ENCODE results near the gene RSAD1.

Gene RSAD1

GRCh38 chr17:50518384-50519023, 39.8 kb downstream of the RSAD1 start:
- no peak for DNase-seq (ENCODE audit: low read depth, low spot score)

GRCh38 chr17:50519141-50519834, 40.6 kb downstream of the RSAD1 start:
- DNase-seq (ENCODE audit: low read depth, low spot score), result no peak

DNA sequence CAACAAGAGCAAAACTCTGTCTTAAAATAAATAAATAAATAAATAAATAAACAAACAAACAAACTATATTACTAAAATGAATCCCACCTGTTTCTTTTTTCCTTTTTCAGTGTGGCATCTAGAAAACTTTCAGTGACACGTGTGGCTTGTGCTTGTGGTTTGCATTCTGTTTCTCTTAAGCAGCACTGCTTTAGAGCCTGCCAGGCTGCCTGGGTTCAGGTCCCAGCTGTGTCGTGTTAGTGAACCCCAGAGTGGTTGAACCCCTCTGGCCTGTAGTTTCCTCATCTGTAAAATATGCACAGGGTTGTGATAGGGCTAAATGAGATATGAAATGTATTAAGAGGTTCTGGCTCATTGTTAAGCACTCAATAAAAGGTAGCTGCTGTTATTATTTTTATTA, 41.8 kb downstream of the RSAD1 start:
- no peak for DNase-seq (ENCODE audit: low read depth, low spot score)

DNA sequence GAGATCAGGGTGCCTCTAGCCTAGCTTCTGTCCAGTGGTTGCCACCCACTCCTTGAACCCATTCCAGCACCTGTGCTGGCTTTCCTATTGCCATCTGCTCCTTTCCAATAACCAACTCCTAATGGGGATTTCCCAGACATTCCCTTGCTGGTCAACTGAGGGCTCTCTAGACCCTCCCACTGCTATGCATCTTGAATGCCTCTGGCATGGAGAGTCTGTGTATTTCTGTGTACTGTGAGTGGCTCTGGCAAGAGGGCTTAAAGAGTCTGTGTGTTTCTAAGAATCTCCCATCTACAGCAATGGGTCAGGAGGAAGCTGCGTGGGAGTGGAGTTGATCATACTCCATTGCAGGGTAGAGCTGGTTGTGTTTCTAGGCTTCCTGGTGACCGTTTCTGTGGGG, 42.9 kb downstream of the RSAD1 start:
- no peak for DNase-seq (ENCODE audit: low read depth, low spot score)

DNA sequence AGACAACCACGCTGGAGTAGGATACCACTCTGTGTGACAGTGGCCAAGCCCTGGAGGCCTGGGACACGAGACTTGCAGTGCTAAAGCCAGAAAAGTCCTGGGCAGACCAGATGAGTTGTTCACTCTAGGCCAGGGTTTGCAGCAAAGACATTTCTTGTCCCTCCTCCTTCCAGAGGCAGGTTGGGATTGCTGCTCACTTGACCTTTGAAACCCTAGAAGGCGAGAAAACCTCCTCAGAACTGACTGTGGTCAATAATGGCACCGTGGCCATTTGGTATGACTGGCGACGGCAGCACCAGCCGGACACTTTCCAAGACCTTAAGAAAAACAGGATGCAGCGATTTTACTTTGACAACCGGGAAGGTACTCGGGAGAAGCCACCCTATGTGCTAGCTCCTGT, 44.1 kb downstream of the RSAD1 start:
- no peak for DNase-seq (ENCODE audit: low read depth, low spot score)

DNA sequence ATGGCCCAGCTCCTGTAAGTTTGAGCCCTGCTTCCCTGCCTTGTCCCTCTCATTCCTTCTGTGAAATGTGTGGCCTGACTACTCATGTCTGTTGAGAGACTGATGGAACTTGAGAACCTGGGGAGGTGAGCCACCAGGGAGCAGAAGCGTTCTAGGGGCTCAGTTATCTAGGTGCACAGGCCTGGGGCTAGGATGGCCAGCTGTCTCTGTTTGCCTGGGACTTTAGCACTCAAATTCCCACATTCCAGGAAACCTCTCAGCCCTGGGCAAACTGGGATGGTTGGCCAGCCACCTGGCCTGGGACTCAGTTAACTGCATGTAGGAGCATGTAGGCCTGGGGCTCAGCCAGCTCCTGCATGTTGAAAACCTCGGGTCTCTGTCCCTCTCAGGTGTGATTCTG, 44.5 kb downstream of the RSAD1 start:
- DNase-seq (ENCODE audit: low read depth, low spot score), result no peak

DNA sequence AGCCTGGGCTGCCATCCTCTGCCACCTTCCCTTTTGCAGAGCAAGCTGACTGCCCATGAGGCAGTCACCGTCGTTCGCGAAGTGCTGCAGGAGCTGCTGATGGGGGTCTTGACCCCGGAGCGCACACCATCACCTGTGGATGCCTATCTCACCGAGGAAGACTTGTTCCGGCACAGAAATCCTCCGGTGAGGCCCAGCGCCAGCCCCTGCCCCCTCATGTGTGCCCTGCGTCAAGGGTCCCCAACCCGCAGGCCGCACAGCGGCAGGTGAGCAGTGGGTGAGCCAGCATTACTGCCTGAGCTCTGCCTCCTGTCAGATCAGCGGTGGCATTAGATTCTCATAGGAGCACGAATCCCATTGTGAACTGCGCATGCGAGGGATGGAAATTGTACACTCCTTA, 46.2 kb downstream of the RSAD1 start:
- no peak for DNase-seq (ENCODE audit: low read depth, low spot score)

DNA sequence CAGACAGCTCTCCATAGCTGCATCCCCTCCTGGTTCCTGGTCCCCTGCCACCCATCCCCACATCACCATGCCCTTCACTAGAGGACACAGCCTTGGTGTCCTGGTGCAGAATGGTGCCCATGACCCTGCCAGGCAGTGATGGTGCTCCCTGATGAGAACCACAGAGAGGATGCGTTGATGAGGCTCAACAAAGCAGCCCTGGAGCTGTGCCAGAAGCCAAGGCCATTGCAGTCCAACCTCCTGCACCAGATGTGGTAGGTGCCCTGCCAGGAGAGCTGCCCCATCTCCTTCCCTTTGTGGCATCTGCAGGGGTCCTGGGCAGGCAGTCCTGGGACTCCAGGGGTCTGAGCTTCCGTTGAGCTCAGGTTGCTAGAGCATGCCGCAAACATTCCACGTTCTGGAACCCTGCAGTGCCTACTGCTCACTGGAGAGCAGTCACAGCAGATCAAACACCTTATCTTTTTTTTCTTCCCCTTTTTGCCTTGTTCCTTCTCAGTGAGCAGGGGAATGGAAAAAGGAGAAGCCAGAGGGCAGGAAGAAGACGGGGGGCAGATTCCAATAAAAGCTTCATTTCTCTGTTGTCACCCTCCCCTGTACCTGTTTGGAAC, 48.6 kb downstream of the RSAD1 start:
- no peak for DNase-seq (ENCODE audit: low read depth, low spot score)

GRCh38 chr17:50527949-50528474, 49.4 kb downstream of the RSAD1 start:
- DNase-seq (ENCODE audit: low read depth, low spot score), result no peak

- no peak for DNase-seq (ENCODE audit: low read depth, low spot score)
Measured at GRCh38 chr17:50529849-50530248, 51.2 kb downstream of the RSAD1 start.

GRCh38 chr17:50531428-50532025, 52.9 kb downstream of the RSAD1 start:
- no peak for DNase-seq (ENCODE audit: low read depth, low spot score)

DNA sequence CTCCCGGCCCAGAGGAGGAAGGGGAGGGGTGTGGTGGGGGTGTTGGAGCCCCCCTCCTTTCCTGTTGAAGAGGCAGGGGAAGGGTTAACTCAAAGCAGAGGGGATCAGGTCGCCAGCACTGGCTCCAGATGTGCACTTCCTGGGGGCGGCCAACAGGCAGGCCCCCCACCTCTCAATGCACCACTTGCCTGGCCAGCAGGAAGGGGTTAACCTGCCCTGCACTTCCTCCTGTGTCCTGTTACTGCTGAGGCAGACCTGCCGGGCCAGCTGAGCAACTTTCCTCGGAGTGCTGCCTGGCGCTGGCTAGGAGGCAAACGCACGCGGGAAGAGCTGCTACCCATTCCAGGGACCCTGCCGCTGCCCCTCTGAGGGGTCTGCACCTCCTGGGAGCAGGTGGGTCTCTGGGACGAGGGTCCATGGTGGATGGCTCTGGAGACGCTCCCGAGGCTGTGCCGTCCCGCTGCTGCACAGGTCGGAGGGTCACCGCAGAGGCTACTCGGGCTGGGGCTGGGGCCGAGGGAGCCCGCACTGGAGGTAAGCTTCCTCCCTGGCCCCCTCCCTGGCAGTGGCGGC, 53.9 kb downstream of the RSAD1 start, which contains the start of gene EPN3:
TSS of gene EPN3 (plus strand) at position 284 of the 573 bp plus-strand sequence. CDS start 3,822 bp downstream, outside the sequence.
- no peak for DNase-seq (ENCODE audit: low read depth, low spot score)

DNA sequence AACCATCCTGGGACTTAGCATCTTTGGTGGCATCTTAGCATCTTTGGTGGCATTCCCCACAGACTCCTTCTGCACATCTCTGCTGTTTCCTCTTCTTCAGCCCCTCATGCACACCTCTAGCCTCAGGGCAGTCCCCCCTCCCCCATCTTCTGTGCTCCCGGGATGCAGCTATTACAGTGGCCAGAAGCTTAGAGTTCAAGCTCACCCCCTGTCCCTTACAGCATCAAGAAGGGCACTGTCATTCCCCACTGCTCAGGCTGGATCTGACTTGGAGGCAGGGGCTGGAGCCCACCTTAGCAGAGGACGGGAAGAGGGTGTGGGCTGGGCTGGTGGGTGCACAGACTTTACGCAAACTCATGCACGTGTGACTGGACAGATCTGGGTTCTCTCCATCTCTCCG, 54.5 kb downstream of the RSAD1 start:
- DNase-seq (ENCODE audit: low read depth, low spot score), result no peak

DNA sequence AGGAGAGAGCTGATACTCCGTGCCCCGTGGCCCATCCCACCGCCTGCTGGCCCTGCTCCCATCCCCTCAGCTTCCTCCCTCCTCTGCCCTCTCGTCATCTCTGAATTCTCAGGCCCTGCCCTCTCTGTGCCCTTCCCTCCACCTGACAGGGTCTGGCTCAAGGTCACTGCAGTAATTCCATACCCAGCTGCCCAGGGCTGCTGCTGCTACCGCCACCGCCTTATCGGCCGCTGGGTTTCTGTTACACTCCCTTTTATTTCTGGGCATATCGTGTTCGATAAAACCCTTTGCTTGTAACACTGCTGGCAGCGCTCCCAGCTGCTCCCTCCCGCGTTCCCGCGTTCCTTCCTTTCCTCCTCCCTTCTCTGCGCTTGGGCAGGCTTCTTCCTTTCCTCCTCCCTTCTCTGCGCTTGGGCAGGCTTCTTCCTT, 55.1 kb downstream of the RSAD1 start:
- DNase-seq (ENCODE audit: low read depth, low spot score), result no peak

DNA sequence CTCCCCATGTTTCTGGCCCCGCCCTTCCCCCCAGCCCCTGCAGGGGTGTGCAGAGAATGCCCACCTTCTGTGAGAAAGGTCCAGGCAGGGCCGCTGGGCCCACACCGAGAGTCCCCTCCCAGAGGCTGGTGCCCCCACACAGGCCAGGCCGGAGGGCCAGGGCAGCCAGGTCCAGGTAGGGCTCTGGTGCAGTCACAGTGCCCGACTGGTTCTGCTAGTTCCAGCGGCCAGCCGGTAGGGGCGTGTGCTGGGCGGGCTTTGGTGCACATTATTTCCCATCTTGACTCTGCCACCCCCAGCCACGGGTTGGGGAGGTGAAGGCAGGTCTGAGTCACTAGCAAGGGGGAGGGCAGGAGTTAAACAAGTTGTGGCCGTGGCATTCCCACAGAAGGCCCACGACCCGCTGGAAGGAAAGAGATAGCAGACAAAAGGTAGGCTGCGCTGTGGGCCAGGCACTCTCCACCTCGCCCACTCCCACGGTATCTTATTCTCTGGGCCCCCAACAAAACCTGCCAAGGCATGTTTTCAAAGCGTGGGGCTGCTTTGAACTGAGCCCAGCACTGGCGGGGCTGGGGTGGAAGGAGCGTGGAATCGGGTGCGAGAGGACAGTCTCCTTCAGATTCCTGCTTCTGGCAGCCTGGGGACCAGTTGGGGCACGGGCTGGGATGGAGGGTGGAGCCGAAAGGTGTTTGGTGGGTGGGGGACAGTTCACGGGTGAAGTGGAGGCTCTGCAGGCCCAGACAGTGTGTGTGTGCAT, 55.7 kb downstream of the RSAD1 start:
- DNase-seq (ENCODE audit: low read depth, low spot score), result no peak

- no peak for DNase-seq (ENCODE audit: low read depth, low spot score)
Measured at GRCh38 chr17:50534979-50535326, 56.3 kb downstream of the RSAD1 start.

- DNase-seq (ENCODE audit: low read depth, low spot score), result no peak
Measured at GRCh38 chr17:50535407-50535806, 56.7 kb downstream of the RSAD1 start.
